HEK293T (cell line): ENCODE measurements around the gene EIF3D.

Experiments
- BHLHE40 ChIP-seq: fragments of 450-650 bp; IDR thresholded peaks from 2 replicates; pipeline ENCODE4 v1.6.1; 2016; ENCODE audit warnings: mild to moderate bottlenecking, moderate library complexity, borderline replicate concordance
- SP1 ChIP-seq: fragments of 450-650 bp; IDR thresholded peaks from 2 replicates; pipeline ENCODE4 v1.6.1; 2017
- SUZ12 ChIP-seq: fragments of 450-650 bp; IDR thresholded peaks from 2 replicates; pipeline ENCODE4 v1.6.1; 2016; ENCODE audit warnings: mild to moderate bottlenecking
- ZNF384 ChIP-seq: fragments of 450-650 bp; IDR thresholded peaks from 2 replicates; pipeline ENCODE4 v1.6.1; 2016

GRCh38 chr22:36470994-36471331 lies 58.0 kb downstream of the EIF3D start:
- TF ChIP-seq BHLHE40, result no peak
- TF ChIP-seq SP1, result no peak
- TF ChIP-seq SUZ12, result no peak
- no peak for TF ChIP-seq ZNF384
